Measurements from ENCODE around the gene PHLPP1. TPM values are rescaled to one million over a fixed set of nuclear protein-coding genes. Genes with fewer than 3 reads are reported as not detected.

Gene PHLPP1
- total and polyA plus RNA-seq, 9 donors, result 6.3 to 11.3 (median 9.8) TPM

GRCh38 chr18:62728254-62728653 lies 12.9 kb downstream of the PHLPP1 start:
- Histone ChIP-seq H3K27ac (ENCODE audit: low read length) (no peak overlapping the region), H3K4me3 (ENCODE audit: low read length) (no peak overlapping the region), H3K36me3 (ENCODE audit: control insufficient read depth, insufficient read depth, low read length) (no peaks in the 10 kb centered on the region), H3K9me3 (replicated peaks; ENCODE audit: control insufficient read depth, low read depth, low read length) (peaks cover 13% of the 10 kb centered on the region), H3K27me3 (ENCODE audit: control insufficient read depth, insufficient read depth, low read length) (no peaks in the 10 kb centered on the region), H3K4me1 (ENCODE audit: control insufficient read depth, insufficient read depth, low read length) (peaks cover 2% of the 10 kb centered on the region)
- WGBS (ENCODE audit: insufficient coverage), result 92% methylated on average over 2 of the region's 2 CpGs
- DNase-seq, result no peak

GRCh38 chr18:62729487-62730386 lies 14.4 kb downstream of the PHLPP1 start:
- Histone ChIP-seq H3K36me3 (ENCODE audit: control insufficient read depth, insufficient read depth, low read length) (no peaks in the 10 kb centered on the region), H3K4me3 (ENCODE audit: low read length) (no peak overlapping the region), H3K27me3 (ENCODE audit: control insufficient read depth, insufficient read depth, low read length) (no peaks in the 10 kb centered on the region), H3K9me3 (replicated peaks; ENCODE audit: control insufficient read depth, low read depth, low read length) (peaks cover 13% of the 10 kb centered on the region), H3K27ac (ENCODE audit: low read length) (no peak overlapping the region), H3K4me1 (ENCODE audit: control insufficient read depth, insufficient read depth, low read length) (no peaks in the 10 kb centered on the region)
- 83% methylated on average over 6 of the region's 13 CpGs for WGBS (ENCODE audit: insufficient coverage)
- no peak for DNase-seq

GRCh38 chr18:62730941-62731340 lies 15.6 kb downstream of the PHLPP1 start:
- Histone ChIP-seq H3K27me3 (ENCODE audit: control insufficient read depth, insufficient read depth, low read length) (no peaks in the 10 kb centered on the region), H3K4me3 (ENCODE audit: low read length) (no peak overlapping the region), H3K4me1 (ENCODE audit: control insufficient read depth, insufficient read depth, low read length) (no peaks in the 10 kb centered on the region), H3K36me3 (ENCODE audit: control insufficient read depth, insufficient read depth, low read length) (no peaks in the 10 kb centered on the region), H3K9me3 (replicated peaks; ENCODE audit: control insufficient read depth, low read depth, low read length) (peaks cover 13% of the 10 kb centered on the region), H3K27ac (ENCODE audit: low read length) (no peak overlapping the region)
- DNase-seq, result no peak
- WGBS (ENCODE audit: insufficient coverage), result no CpG with 5 or more reads among the region's 3 CpGs

GRCh38 chr18:62732617-62733016 lies 17.3 kb downstream of the PHLPP1 start:
- H3K27me3 ChIP-seq (ENCODE audit: control insufficient read depth, insufficient read depth, low read length), result no peaks in the 10 kb centered on the region
- no peaks in the 10 kb centered on the region for H3K4me1 ChIP-seq (ENCODE audit: control insufficient read depth, insufficient read depth, low read length)

GRCh38 chr18:62734290-62734689 lies 18.9 kb downstream of the PHLPP1 start:
- Histone ChIP-seq H3K4me3 (ENCODE audit: low read length) (no peak overlapping the region), H3K27ac (ENCODE audit: low read length) (no peak overlapping the region), H3K27me3 (ENCODE audit: control insufficient read depth, insufficient read depth, low read length) (no peaks in the 10 kb centered on the region), H3K36me3 (ENCODE audit: control insufficient read depth, insufficient read depth, low read length) (no peaks in the 10 kb centered on the region), H3K9me3 (replicated peaks; ENCODE audit: control insufficient read depth, low read depth, low read length) (peaks cover 13% of the 10 kb centered on the region), H3K4me1 (ENCODE audit: control insufficient read depth, insufficient read depth, low read length) (no peaks in the 10 kb centered on the region)
- no CpG with 5 or more reads among the region's 1 CpG for WGBS (ENCODE audit: insufficient coverage)
- no peak for DNase-seq

More at GRCh38 chr18:62732617-62733016, 17.3 kb downstream of the PHLPP1 start:
- H3K27ac ChIP-seq (ENCODE audit: low read length), result no peak overlapping the region
- DNase-seq, result no peak
- H3K9me3 ChIP-seq (replicated peaks; ENCODE audit: control insufficient read depth, low read depth, low read length), result peaks cover 13% of the 10 kb centered on the region
- no peak overlapping the region for H3K4me3 ChIP-seq (ENCODE audit: low read length)
- H3K36me3 ChIP-seq (ENCODE audit: control insufficient read depth, insufficient read depth, low read length), result no peaks in the 10 kb centered on the region
- 100% methylated on average over 1 of the region's 1 CpG for WGBS (ENCODE audit: insufficient coverage)

GRCh38 chr18:62735387-62735786 lies 20.0 kb downstream of the PHLPP1 start:
- Histone ChIP-seq H3K27me3 (ENCODE audit: control insufficient read depth, insufficient read depth, low read length) (no peaks in the 10 kb centered on the region), H3K4me1 (ENCODE audit: control insufficient read depth, insufficient read depth, low read length) (no peaks in the 10 kb centered on the region), H3K27ac (ENCODE audit: low read length) (no peak overlapping the region), H3K36me3 (ENCODE audit: control insufficient read depth, insufficient read depth, low read length) (no peaks in the 10 kb centered on the region), H3K9me3 (replicated peaks; ENCODE audit: control insufficient read depth, low read depth, low read length) (peaks cover 13% of the 10 kb centered on the region), H3K4me3 (ENCODE audit: low read length) (no peak overlapping the region)
- no CpG with 5 or more reads among the region's 1 CpG for WGBS (ENCODE audit: insufficient coverage)
- DNase-seq, result no peak

GRCh38 chr18:62736077-62736855 lies 20.9 kb downstream of the PHLPP1 start:
- H3K27me3 ChIP-seq (ENCODE audit: control insufficient read depth, insufficient read depth, low read length), result no peaks in the 10 kb centered on the region
- H3K4me1 ChIP-seq (ENCODE audit: control insufficient read depth, insufficient read depth, low read length), result no peaks in the 10 kb centered on the region
- H3K9me3 ChIP-seq (replicated peaks; ENCODE audit: control insufficient read depth, low read depth, low read length), result peaks cover 12% of the 10 kb centered on the region
- H3K36me3 ChIP-seq (ENCODE audit: control insufficient read depth, insufficient read depth, low read length), result no peaks in the 10 kb centered on the region
- H3K27ac ChIP-seq (ENCODE audit: low read length), result no peak overlapping the region
- 96% methylated on average over 4 of the region's 4 CpGs for WGBS (ENCODE audit: insufficient coverage)
- no peak for DNase-seq
- H3K4me3 ChIP-seq (ENCODE audit: low read length), result no peak overlapping the region

GRCh38 chr18:62737241-62737873 lies 22.0 kb downstream of the PHLPP1 start:
- Histone ChIP-seq H3K4me3 (ENCODE audit: low read length) (no peak overlapping the region), H3K4me1 (ENCODE audit: control insufficient read depth, insufficient read depth, low read length) (no peaks in the 10 kb centered on the region), H3K36me3 (ENCODE audit: control insufficient read depth, insufficient read depth, low read length) (no peaks in the 10 kb centered on the region), H3K27me3 (ENCODE audit: control insufficient read depth, insufficient read depth, low read length) (no peaks in the 10 kb centered on the region), H3K27ac (ENCODE audit: low read length) (no peak overlapping the region), H3K9me3 (replicated peaks; ENCODE audit: control insufficient read depth, low read depth, low read length) (peaks cover under 1% of the 10 kb centered on the region)
- WGBS (ENCODE audit: insufficient coverage), result 88% methylated on average over 6 of the region's 6 CpGs
- DNase-seq, result no peak

GRCh38 chr18:62738639-62739038 lies 23.3 kb downstream of the PHLPP1 start:
- H3K27me3 ChIP-seq (ENCODE audit: control insufficient read depth, insufficient read depth, low read length), result no peaks in the 10 kb centered on the region

GRCh38 chr18:62739911-62740310 lies 24.6 kb downstream of the PHLPP1 start:
- WGBS (ENCODE audit: insufficient coverage), result 67% methylated on average over 1 of the region's 5 CpGs
- Histone ChIP-seq H3K9me3 (replicated peaks; ENCODE audit: control insufficient read depth, low read depth, low read length) (no peaks in the 10 kb centered on the region), H3K4me3 (ENCODE audit: low read length) (no peak overlapping the region), H3K27ac (ENCODE audit: low read length) (no peak overlapping the region), H3K36me3 (ENCODE audit: control insufficient read depth, insufficient read depth, low read length) (no peaks in the 10 kb centered on the region), H3K27me3 (ENCODE audit: control insufficient read depth, insufficient read depth, low read length) (no peaks in the 10 kb centered on the region), H3K4me1 (ENCODE audit: control insufficient read depth, insufficient read depth, low read length) (no peaks in the 10 kb centered on the region)
- DNase-seq, result no peak

More at GRCh38 chr18:62738639-62739038, 23.3 kb downstream of the PHLPP1 start:
- DNase-seq, result no peak
- no peaks in the 10 kb centered on the region for H3K36me3 ChIP-seq (ENCODE audit: control insufficient read depth, insufficient read depth, low read length)
- H3K4me1 ChIP-seq (ENCODE audit: control insufficient read depth, insufficient read depth, low read length), result no peaks in the 10 kb centered on the region
- H3K27ac ChIP-seq (ENCODE audit: low read length), result no peak overlapping the region
- no CpG with 5 or more reads among the region's 1 CpG for WGBS (ENCODE audit: insufficient coverage)
- no peaks in the 10 kb centered on the region for H3K9me3 ChIP-seq (replicated peaks; ENCODE audit: control insufficient read depth, low read depth, low read length)
- H3K4me3 ChIP-seq (ENCODE audit: low read length), result no peak overlapping the region
